Ammon's horn (tissue), 1 donor: ENCODE results near the gene IL4R.
A peak's percentile ranks its signal among the peaks of the same experiment; 100 is the strongest.
"Not testable (repeated sequence)": the region's sequence is repeated elsewhere in the genome, so short reads cannot be mapped to it uniquely, and the experiment has no call there.

ENCODE experiments used
- DNase-seq: peaks from one replicate; pipeline ENCODE4 v3.0.0-alpha.2; 2016; ENCODE audit warnings: low spot score

Gene IL4R

GRCh38 chr16:27329376-27330079, 15.8 kb downstream of the IL4R start:
- not testable (repeated sequence) for DNase-seq

- DNase-seq, result peak; percentile 18
Measured at GRCh38 chr16:27330542-27330941, 16.8 kb downstream of the IL4R start.

GRCh38 chr16:27332105-27332504, 18.3 kb downstream of the IL4R start:
- no peak for DNase-seq

- DNase-seq, result no peak
Measured at GRCh38 chr16:27333104-27333503, 19.3 kb downstream of the IL4R start.

- DNase-seq, result no peak
Measured at GRCh38 chr16:27333549-27333948, 19.8 kb downstream of the IL4R start.

- no peak for DNase-seq
Measured at GRCh38 chr16:27334192-27334764, 20.5 kb downstream of the IL4R start.

GRCh38 chr16:27334838-27335237, 21.1 kb downstream of the IL4R start:
- no peak for DNase-seq

GRCh38 chr16:27335349-27336053, 21.7 kb downstream of the IL4R start:
- DNase-seq, result no peak

GRCh38 chr16:27337024-27337423, 23.2 kb downstream of the IL4R start:
- DNase-seq, result no peak

GRCh38 chr16:27339180-27339579, 25.4 kb downstream of the IL4R start:
- DNase-seq, result no peak

GRCh38 chr16:27340654-27341053, 26.9 kb downstream of the IL4R start:
- DNase-seq, result no peak

- no peak for DNase-seq
Measured at GRCh38 chr16:27341549-27341948, 27.8 kb downstream of the IL4R start.

- DNase-seq, result no peak
Measured at GRCh38 chr16:27341971-27342370, 28.2 kb downstream of the IL4R start.

GRCh38 chr16:27344721-27345120, 30.9 kb downstream of the IL4R start:
- no peak for DNase-seq

GRCh38 chr16:27345201-27345600, 31.4 kb downstream of the IL4R start:
- DNase-seq, result no peak

GRCh38 chr16:27346819-27347218, 33.0 kb downstream of the IL4R start:
- no peak for DNase-seq

GRCh38 chr16:27347930-27348685, 34.3 kb downstream of the IL4R start:
- no peak for DNase-seq

- no peak for DNase-seq
Measured at GRCh38 chr16:27349276-27349675, 35.5 kb downstream of the IL4R start.

GRCh38 chr16:27350006-27350405, 36.2 kb downstream of the IL4R start:
- no peak for DNase-seq

GRCh38 chr16:27351989-27352388, 38.2 kb downstream of the IL4R start:
- DNase-seq, result no peak

GRCh38 chr16:27353853-27354252, 40.1 kb downstream of the IL4R start:
- DNase-seq, result no peak

- DNase-seq, result peak; percentile 26
Measured at GRCh38 chr16:27355610-27356009, 41.8 kb downstream of the IL4R start.

- DNase-seq, result no peak
Measured at GRCh38 chr16:27356794-27357193, 43.0 kb downstream of the IL4R start.
